ENCODE measurements around the gene TBC1D5. TPM values are rescaled to one million over a fixed set of nuclear protein-coding genes. Genes with fewer than 3 reads are reported as not detected.
"Not testable (repeated sequence)": the region's sequence is repeated elsewhere in the genome, so short reads cannot be mapped to it uniquely, and the experiment has no call there.

TBC1D5 gene
- total RNA-seq, 1 donor from 2014 or later, result 52.4 TPM

DNA sequence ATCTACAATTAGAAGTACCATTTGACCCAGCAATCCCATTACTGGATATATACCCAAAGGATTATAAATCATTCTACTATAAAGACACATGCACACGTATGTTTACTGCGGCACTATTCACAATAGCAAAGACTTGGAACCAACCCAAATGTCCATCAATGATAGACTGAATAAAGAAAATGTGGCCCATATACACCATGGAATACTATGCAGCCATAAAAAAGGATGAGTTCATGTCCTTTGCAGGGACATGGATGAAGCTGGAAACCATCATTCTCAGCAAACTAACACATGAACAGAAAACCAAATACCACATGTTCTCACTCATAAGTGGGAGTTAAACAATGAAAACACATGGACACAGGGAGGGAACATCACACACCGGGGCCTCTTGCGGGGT, 92.7 kb downstream of the TBC1D5 start:
- not testable (repeated sequence) for DNase-seq (ENCODE audit: extremely low read depth, low read depth, low spot score)

DNA sequence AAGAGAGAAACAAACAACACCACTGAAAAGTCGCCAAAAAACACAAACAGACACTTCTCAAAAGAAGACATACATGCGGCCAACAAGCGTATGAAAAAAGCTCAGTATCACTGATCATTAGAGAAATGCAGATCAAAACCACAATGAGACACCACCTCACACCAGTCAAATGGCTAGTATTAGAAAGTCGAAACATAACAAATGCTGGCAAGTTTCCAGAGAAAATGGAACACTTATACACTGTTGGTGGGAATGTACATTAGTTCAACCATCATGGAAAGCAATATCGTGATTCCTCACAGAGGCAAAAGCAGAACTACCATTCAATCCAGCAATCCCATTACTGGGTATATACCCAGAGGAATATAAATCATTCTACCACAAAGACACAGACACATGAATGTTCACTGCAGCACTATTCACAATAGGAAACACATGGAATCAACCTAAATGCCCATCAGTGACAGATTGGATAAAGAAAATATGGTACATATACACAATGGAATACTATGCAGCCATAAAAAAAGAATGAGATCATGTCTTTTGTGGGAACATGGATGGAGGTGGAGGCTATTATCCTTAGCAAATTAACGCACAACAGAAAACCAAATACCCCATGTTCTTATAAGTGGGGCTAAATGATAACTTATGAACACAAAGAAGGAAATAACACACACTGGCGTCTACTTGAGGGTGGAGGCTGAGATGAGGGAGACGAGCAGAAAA, 93.6 kb downstream of the TBC1D5 start:
- DNase-seq (ENCODE audit: extremely low read depth, low read depth, low spot score), result not testable (repeated sequence)

DNA sequence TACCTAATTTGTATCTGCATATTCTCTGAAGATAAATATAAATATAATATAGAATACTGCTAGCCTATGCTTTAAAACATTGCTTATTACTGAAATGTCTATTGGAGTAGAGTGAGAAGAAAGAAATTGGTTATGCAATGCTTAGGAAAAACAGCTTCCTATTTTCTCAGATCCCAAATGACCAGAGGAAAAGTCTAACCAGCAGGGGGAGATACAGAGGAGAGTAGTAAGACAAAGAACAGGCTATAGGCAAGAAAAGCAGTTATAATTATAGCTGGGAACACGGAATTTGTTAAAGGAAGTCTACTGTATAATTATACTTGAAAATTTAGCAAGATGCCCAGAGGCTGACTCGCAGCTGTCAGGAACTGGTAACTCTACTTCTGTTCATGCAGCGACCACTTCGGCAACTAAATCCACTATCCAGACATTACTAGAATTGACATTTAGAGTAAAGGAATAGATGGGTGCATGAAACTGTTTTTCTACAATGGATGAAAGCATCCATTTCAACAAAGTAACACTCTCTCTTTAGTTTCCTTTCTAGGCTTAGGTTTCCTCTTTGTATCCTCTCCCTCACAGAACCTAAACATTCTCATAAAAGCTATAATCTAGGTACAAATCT, 97.2 kb downstream of the TBC1D5 start:
- no peak for DNase-seq (ENCODE audit: extremely low read depth, low read depth, low spot score)

DNA sequence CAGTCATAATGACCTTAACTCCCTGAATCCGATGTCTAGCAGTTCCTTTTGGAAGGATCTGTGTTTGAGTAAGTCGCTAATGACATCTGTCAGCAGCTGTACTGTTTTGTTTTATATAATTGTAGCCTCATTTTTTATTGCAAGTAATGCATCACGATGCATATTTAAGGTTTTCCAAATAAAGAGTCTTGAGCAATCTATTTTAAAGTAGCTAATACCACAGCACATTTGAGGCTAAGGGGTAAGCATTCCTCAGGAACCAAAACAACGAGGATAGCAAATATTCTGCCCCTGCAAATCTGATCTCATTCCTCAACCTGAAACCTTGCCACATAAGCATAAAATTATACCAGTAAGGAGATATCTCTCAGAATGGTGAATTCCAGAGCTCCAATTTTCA, 98.7 kb downstream of the TBC1D5 start:
- DNase-seq (ENCODE audit: extremely low read depth, low read depth, low spot score), result no peak

DNA sequence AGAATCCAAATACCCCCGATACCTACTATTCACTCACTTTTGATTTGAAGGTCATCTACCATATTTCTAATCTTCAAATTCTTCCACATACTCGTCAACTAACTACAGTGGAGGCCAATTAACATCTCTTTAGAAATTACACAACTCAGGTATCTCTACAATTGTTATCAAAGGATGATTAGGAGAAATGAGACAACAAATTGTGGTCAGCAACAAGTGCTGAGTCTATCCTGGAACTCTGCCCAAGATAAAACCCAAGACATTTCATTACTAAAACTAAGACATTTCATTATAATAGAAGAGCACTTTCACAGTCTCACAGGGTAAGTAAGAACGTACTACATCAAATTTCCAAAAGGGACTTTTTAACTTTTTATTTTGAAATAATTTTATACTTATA, 100.0 kb downstream of the TBC1D5 start:
- no peak for DNase-seq (ENCODE audit: extremely low read depth, low read depth, low spot score)

DNA sequence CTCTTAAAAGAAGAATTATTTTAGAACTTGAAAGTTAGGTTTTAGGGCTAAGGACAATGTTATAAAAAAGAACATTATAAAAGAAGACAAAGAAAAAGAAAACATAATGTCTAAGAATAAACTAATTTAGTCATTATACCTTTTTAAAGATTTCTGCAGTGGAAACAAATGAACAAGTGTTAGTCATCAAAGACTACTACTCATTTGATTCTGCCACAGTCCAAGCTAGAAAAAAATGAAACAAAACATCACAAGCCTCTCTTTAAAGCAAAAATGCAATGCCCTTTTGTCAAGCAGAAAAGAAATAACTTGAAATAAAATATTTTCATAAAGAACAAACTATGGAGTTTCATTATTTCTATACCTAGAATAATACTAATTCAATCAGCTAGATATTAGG, 102.0 kb downstream of the TBC1D5 start:
- no peak for DNase-seq (ENCODE audit: extremely low read depth, low read depth, low spot score)

DNA sequence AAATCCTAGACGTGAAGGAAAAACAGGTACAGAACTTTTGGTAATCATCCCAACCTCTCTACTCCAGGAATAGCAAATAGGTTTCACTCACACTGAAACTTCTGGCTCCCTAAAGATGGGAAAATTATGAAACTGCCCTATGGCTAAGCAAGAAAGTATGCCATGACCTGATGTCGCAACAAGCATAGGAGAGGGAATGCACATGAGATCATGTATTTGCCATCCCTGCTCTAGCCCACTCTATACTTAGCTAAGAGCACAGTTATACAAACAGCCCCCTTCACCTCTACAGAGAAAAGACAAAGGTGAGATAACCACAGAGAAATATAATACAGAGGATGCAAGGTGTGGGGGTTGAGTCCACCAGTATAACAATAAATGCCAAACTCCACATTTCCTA, 102.7 kb downstream of the TBC1D5 start:
- no peak for DNase-seq (ENCODE audit: extremely low read depth, low read depth, low spot score)

DNA sequence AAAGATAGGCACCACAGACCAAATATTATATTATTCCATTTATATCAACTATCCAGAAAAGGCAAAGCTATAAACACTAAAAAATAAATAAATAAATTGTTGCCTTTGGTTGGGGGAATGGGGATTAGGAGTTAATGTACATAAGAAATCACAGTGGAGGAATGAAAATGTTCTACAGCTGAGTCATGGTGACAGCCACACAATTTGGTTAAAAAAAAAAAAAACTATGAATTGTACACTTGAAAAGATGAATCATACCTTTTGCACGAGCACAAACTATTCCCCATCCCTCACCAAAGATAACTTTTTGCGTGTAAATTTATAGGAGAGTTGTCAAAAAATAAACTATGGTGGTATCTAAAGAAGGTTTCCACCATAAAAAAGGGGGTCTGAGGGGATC, 103.2 kb downstream of the TBC1D5 start:
- no peak for DNase-seq (ENCODE audit: extremely low read depth, low read depth, low spot score)

DNA sequence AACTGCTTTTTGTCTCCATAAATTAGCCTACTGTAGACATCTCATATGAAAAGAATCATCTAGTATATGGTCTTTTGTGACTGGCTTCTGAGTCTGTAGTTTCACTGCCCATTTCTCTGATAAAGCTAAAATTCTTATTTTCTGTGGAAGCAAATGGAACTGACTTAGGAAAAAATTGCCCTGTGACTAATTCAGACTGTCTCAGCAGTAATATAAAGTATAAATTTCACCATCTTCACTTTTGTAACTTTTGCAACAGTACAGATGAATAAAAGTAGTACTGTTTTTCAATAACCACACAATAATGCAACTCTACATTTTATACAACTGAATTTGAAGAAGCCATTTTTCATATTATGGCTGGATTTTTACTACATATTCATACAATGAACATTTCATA, 104.1 kb downstream of the TBC1D5 start:
- DNase-seq (ENCODE audit: extremely low read depth, low read depth, low spot score), result no peak

DNA sequence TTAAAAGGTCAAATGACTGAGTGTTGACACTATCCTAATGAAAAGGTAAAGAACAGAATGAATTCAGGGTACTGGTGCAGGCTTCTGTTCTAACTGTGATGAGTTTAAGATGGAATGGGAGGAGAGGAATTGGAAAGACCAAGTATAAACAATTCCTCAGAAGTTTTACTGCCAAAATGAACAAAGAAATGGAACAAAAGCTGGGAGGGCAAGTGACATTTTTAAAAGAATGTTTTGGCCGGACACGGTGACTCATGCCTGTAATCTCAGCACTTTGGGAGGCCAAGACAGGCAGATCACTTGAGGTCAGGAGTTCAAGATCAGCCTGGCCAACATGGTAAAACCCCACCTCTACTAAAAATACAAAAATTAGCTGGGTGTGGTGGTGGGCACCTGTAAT, 106.8 kb downstream of the TBC1D5 start:
- not testable (repeated sequence) for DNase-seq (ENCODE audit: extremely low read depth, low read depth, low spot score)

DNA sequence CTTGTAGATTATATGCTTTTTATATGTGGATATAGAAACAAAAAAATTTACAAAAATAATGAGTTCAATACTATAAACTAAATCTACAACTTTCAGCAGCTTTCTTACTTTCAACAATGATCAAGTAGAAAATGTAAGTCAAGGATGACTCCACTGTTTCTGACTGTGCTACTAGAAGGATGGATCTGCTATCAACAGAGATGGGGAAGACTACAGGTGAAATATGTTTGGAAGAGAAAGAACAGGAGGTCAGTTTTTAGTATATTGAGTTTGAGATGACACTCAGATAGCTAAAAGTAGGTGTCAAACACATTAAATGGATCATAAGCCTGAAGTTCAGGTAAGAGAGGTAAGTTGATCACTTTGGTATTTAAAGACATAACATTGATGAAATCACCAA, 107.5 kb downstream of the TBC1D5 start:
- DNase-seq (ENCODE audit: extremely low read depth, low read depth, low spot score), result no peak

DNA sequence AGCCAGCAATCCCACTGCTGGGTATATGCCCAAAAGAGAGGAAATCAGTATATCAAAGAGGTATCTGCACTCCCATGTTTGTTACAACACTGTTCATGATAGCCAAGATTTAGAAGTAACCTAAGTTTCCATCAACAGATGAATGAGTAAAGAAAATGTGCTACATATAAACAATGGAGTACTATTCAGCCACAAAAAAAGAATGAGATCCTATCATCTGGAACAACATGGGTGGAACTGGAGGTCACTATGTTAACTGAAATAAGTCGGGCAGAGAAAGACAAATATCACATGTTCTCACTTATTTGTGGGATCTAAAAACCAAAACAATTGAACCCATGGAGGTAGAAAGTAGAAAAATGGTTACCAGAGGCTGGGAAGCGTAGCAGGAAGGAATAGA, 108.2 kb downstream of the TBC1D5 start:
- DNase-seq (ENCODE audit: extremely low read depth, low read depth, low spot score), result no peak

DNA sequence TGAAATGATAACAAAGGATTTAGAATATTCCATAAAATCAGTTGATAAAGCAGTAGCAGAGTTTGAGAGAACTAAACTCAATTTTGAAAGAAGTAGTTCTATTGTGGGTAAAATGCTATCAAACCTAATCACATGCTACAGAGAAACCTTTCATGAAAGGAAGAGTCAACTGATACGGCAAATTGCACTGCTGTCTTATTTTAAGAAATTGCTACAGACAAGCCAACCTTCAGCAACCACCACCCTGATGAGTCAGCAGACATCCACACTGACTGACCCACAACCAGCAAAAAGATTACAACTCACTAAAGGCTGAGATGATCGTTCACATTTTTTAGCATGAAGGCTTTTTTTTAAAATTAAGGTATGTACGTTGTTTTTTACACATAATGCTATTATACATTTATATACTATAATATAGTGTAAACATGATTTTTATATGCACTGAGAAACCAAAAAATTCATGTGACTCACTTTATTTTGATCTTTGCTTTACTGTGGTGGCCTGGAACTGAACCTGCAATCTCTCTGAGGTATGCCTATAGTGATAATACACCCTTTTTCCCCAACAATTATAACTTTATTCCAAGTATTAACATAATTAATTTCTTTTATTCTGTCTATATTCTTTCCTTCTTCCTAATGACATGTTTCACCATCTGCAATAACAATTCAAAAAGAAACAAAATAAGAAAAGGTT, 109.9 kb downstream of the TBC1D5 start:
- DNase-seq (ENCODE audit: extremely low read depth, low read depth, low spot score), result no peak

DNA sequence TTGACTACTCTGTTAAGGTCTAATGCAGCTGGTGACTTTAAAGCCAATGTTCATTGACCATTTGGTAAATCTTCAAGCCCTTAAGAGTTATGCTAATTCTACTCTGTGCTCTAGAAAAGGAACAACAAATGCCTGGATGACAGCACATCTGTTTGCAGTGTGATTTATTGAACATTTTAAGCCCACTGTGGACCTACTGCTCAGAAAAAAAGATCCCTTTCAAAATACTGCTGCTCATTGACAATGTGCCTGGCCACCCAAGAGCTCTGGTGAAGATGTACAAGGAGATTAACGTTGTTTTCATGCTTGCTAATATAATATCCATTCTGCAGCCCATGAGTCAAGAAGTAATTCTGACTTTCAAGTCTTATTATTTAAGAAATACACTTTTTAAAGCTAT, 110.8 kb downstream of the TBC1D5 start:
- DNase-seq (ENCODE audit: extremely low read depth, low read depth, low spot score), result no peak

DNA sequence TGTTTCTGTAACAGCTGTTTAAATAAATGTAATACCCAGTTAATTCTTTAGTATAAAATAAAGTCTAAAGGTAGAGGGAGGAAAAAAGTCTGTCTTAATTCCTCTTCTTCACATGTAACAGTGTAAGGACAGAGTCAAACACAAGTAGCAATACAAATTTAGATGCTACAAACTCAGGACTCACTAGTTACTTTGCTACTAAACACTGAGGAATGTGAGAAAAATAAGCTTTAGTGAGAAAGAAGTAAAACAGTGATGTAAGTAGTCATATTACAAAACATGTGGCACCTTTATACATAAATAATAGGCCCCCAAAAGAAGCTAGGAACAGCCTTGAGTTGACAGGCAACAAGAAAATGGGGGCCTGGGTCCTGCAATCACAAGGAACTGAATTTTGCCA, 113.0 kb downstream of the TBC1D5 start:
- DNase-seq (ENCODE audit: extremely low read depth, low read depth, low spot score), result no peak

DNA sequence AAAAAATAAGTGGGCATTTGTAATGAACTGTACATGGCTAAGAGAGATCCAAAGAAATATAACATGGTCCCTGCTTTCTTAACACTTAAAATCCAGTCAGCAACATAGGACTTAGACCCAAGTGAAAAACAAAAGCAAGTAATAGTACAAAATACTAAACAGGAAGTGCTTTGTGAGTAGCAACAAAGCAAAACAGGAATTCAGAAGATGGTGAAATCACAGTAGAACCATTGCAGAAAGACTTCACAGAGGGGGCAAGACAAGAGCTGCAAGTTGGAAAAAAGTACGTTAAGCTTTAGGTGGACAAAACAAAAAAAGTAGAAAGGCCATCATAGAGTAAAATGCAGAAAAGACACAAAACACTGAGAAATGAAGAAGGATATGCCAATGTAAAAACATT, 116.0 kb downstream of the TBC1D5 start:
- no peak for DNase-seq (ENCODE audit: extremely low read depth, low read depth, low spot score)

DNA sequence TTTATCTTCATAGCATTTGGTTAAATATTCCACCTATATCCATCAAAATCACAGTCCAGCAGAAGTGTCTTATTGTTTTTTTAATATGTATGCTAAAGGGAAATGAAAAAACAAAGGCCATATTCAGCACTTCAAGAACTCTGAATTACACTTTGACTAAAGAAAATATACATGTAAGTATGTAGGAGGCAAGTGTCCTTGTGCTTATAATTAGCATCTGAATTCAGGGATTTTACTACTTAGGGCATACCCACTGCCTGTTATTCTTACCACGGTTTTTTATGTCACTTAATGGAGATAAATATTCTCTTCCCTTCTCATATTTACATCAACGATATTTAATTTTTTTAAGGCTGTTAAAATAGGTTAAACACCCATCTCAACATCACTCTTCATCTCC, 117.3 kb downstream of the TBC1D5 start:
- DNase-seq (ENCODE audit: extremely low read depth, low read depth, low spot score), result no peak

DNA sequence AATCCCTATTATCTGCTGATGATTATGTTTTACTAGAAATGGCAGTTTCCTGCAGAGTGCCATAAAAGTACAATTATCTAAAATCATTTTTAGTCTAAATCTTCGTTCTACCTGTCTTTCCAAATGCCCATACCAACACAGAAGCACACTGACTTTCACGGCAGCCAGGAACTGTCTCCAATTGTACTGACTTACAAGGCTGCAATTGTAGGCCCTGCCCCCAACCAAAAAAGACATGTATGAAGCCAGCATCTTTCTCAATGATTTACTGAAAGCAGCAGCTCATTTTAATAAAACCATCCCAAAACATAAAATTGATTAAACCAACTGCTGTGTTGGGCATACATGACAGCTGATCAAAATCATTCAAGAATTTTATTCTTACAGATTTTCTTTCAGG, 119.0 kb downstream of the TBC1D5 start:
- no peak for DNase-seq (ENCODE audit: extremely low read depth, low read depth, low spot score)

DNA sequence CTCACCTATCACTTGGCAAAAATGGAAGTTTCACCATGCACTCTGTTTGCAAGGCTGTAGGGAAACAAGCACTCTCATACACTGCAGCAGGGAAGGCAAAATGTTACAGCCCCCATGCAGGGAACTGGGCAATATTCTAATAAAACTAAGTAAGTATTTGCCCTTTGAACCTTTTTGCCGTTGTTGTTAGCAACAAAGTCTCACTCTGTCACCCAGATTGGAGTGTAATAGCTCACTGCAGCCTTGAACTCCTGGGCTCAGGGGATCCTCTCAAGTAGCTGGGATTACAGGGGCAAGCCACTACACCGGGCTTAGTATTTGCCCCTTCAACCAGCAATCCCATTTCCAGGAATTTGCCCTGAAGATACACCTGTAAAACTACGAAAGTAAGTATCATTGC, 122.5 kb downstream of the TBC1D5 start:
- DNase-seq (ENCODE audit: extremely low read depth, low read depth, low spot score), result no peak

DNA sequence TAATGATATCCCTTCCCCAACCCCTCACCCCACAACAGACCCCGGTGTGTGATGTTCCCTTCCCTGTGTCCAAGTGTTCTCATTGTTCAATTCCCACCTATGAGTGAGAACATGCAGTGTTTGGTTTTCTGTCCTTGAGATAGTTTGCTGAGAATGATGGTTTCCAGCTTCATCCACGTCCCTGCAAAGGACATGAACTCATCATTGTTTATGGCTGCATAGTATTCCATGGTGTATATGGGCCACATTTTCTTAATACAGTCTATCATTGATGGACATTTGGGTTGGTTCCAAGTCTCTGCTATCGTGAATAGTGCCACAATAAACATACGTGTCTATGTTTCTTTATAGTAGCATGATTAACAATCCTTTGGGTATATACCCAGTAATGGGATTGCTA, 129.4 kb downstream of the TBC1D5 start:
- DNase-seq (ENCODE audit: extremely low read depth, low read depth, low spot score), result not testable (repeated sequence)

DNA sequence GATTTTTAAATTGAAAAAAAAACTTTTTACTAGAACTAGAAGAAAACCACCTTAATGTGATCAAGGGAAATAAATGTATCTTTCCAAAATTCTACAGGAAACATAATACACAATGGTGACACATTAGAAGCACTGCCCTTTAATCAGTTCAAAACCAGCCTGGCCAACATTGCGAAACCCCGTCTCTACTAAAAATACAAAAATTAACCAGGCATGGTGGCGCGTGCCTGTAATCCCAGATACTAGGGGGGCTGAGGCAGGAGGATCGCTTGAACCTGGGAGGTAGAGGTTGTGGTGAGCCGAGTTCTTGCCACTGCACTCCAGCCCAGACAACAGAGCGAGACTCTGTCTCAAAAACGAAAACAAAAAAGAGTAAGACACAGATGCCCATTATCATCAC, 134.5 kb downstream of the TBC1D5 start:
- no peak for DNase-seq (ENCODE audit: extremely low read depth, low read depth, low spot score)

DNA sequence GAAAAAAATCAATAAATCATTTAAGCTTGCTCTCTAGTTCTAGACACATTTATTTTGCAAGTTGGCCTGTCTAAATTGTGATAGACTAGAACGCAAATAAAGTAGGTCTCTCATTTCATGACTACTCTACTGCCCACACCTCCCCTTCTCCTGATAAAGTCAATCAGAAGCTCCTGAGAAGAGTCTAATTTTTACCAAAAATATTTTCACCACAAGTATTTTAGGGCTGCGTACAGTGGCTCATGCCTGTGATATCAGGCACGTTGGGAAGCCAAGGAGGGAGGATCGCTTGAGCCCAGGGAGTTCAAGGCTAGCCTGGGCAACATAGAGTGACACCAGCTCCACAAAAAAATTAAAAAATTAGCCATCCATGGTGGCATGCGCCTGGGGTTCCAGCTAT, 136.5 kb downstream of the TBC1D5 start:
- DNase-seq (ENCODE audit: extremely low read depth, low read depth, low spot score), result no peak

Data from glomerular endothelial cell (primary cell).